GM12865 (cell line): ENCODE measurements around the gene TBATA.

ENCODE experiments used
- DNase-seq: peaks from one replicate; pipeline ENCODE4 v3.0.0; 2010; ENCODE audit warnings: low read depth
- H3K4me3 ChIP-seq: 2 replicates; pipeline ENCODE4 v1.5.1; 2011; ENCODE audit warnings: mild to moderate bottlenecking, low read depth, low read length, control low read depth
- CTCF ChIP-seq: IDR thresholded peaks from 2 replicates; pipeline ENCODE4 v1.5.1; 2011; ENCODE audit warnings: low read length, control low read depth, low read depth, inconsistent platforms; ENCODE audit not compliant: insufficient read depth; ENCODE audit errors: missing control alignments

TBATA gene

GRCh38 chr10:70761031-70761601 lies 24.1 kb downstream of the TBATA start:
- no peak for DNase-seq

GRCh38 chr10:70760271-70760787 lies 24.8 kb downstream of the TBATA start:
- H3K4me3 ChIP-seq: no peak overlapping the region

More at GRCh38 chr10:70761031-70761601, 24.1 kb downstream of the TBATA start:
- no peak for TF ChIP-seq CTCF
- no peak overlapping the region for H3K4me3 ChIP-seq

GRCh38 chr10:70759781-70760180 lies 25.4 kb downstream of the TBATA start:
- TF ChIP-seq CTCF: no peak
- no peak overlapping the region for H3K4me3 ChIP-seq
- no peak for DNase-seq

More at GRCh38 chr10:70760271-70760787, 24.8 kb downstream of the TBATA start:
- no peak for DNase-seq
- TF ChIP-seq CTCF: no peak

GRCh38 chr10:70758757-70759514 lies 26.2 kb downstream of the TBATA start:
- no peak overlapping the region for H3K4me3 ChIP-seq
- peak; percentile 67 for DNase-seq
- TF ChIP-seq CTCF: peak; percentile 67

- DNase-seq: no peak
- H3K4me3 ChIP-seq: no peak overlapping the region
- TF ChIP-seq CTCF: no peak
Observed at GRCh38 chr10:70757856-70758255, 27.3 kb downstream of the TBATA start.

GRCh38 chr10:70756700-70757360 lies 28.3 kb downstream of the TBATA start:
- DNase-seq: no peak
- H3K4me3 ChIP-seq: no peak overlapping the region
- TF ChIP-seq CTCF: no peak
